CD14-positive monocyte (primary cell): ENCODE measurements around the gene FBXO17. TPM values are rescaled to one million over a fixed set of nuclear protein-coding genes. Genes with fewer than 3 reads are reported as not detected.

Source experiments
- DNase-seq, 3 donors: peaks; one replicate each; pipeline ENCODE4 v3.0.0-alpha.2; 2011 to 2022
- H2AFZ ChIP-seq: 2 replicates; pipeline ENCODE4 v1.6.0; 2012; ENCODE audit warnings: mild to moderate bottlenecking, low read depth, low read length, inconsistent platforms; ENCODE audit not compliant: insufficient read depth, poor library complexity, severe bottlenecking
- H3K27ac ChIP-seq, 2 donors: 1 replicate in 1 of 2; 2 replicates in 1 of 2; pipeline ENCODE4 v1.5.1; 2012 to 2013; ENCODE audit warnings: low read length in 2 of 2, control low read depth in 1 of 2, inconsistent platforms in 1 of 2, low read depth in 1 of 2, mild to moderate bottlenecking in 1 of 2
- H3K27me3 ChIP-seq, 2 donors: one replicate each; pipeline versions ENCODE4 v1.6.0 to v1.6.1; 2011 to 2013; ENCODE audit warnings: low read length in 2 of 2; ENCODE audit not compliant: control insufficient read depth in 2 of 2, insufficient read depth in 2 of 2
- H3K36me3 ChIP-seq, 2 donors: replicated peaks in 1 of 2; 1 replicate in 1 of 2; 2 replicates in 1 of 2; pipeline versions ENCODE4 v1.5.1 to v1.6.1; 2012 to 2013; ENCODE audit warnings: low read length in 2 of 2, control low read depth in 1 of 2, inconsistent platforms in 1 of 2, mild to moderate bottlenecking in 1 of 2; ENCODE audit not compliant: insufficient read depth in 2 of 2, control insufficient read depth in 1 of 2
- H3K4me1 ChIP-seq, 2 donors: 1 replicate in 1 of 2; 2 replicates in 1 of 2; pipeline versions ENCODE4 v1.5.1 to v1.6.1; 2012 to 2013; ENCODE audit warnings: low read length in 2 of 2, control low read depth in 1 of 2, inconsistent platforms in 1 of 2, mild to moderate bottlenecking in 1 of 2, moderate library complexity in 1 of 2; ENCODE audit not compliant: insufficient read depth in 2 of 2, control insufficient read depth in 1 of 2
- H3K4me2 ChIP-seq: replicated peaks from 2 replicates; pipeline ENCODE3; 2012; ENCODE audit warnings: low read length, moderate library complexity, mild to moderate bottlenecking; ENCODE audit not compliant: poor library complexity, severe bottlenecking; ENCODE audit errors: extremely low read depth
- H3K4me3 ChIP-seq, 3 experiments: fragments of 200-600 bp in 1 of 3; sonication (generic) in 1 of 3; replicated peaks in 1 of 3; 1 replicate in 2 of 3; 2 replicates in 1 of 3; pipeline ENCODE4 v1.5.1; 2011 to 2013; ENCODE audit warnings: low read length in 3 of 3, mild to moderate bottlenecking in 3 of 3, control low read depth in 2 of 3, low read depth in 2 of 3, inconsistent platforms in 1 of 3, moderate library complexity in 1 of 3
- H3K79me2 ChIP-seq: 2 replicates; pipeline ENCODE4 v1.6.0; 2012; ENCODE audit warnings: mild to moderate bottlenecking, control low read depth, inconsistent platforms, low read length, moderate library complexity; ENCODE audit not compliant: insufficient read depth
- H3K9ac ChIP-seq: 2 replicates; pipeline ENCODE4 v1.6.0; 2017; ENCODE audit warnings: low read length, mild to moderate bottlenecking; ENCODE audit not compliant: insufficient read depth, poor library complexity, severe bottlenecking
- H3K9me3 ChIP-seq, 2 donors: replicated peaks in 1 of 2; 1 replicate in 1 of 2; 2 replicates in 1 of 2; pipeline versions ENCODE4 v1.5.1 to v1.6.1; 2012 to 2013; ENCODE audit warnings: low read length in 2 of 2, control low read depth in 1 of 2; ENCODE audit not compliant: control insufficient read depth in 1 of 2, insufficient read depth in 1 of 2
- H4K20me1 ChIP-seq: 2 replicates; pipeline ENCODE4 v1.6.0; 2012; ENCODE audit warnings: mild to moderate bottlenecking, low read length, control low read depth, moderate library complexity; ENCODE audit not compliant: insufficient read depth
- H3K27ac Mint-ChIP-seq, 7 donors: one replicate each; pipeline ENCODE4 v1.8.0; 2020; ENCODE audit warnings: mild to moderate bottlenecking in 7 of 7, mixed read lengths in 7 of 7, moderate library complexity in 6 of 7, inconsistent platforms in 2 of 7
- H3K27me3 Mint-ChIP-seq, 3 donors: one replicate each; pipeline ENCODE4 v1.8.0; 2021 to 2022; ENCODE audit warnings: low read depth in 3 of 3, mild to moderate bottlenecking in 3 of 3, mixed read lengths in 3 of 3, moderate library complexity in 3 of 3, inconsistent platforms in 1 of 3
- H3K36me3 Mint-ChIP-seq, 2 donors: one replicate each; pipeline ENCODE4 v1.8.0; 2020; ENCODE audit warnings: mixed read lengths in 2 of 2, inconsistent platforms in 1 of 2, mild to moderate bottlenecking in 1 of 2
- H3K4me1 Mint-ChIP-seq: one replicate; pipeline ENCODE4 v1.8.0; 2020; ENCODE audit warnings: mild to moderate bottlenecking, mixed read lengths
- H3K4me3 Mint-ChIP-seq, 2 donors: one replicate each; pipeline ENCODE4 v1.8.0; 2020; ENCODE audit warnings: mild to moderate bottlenecking in 2 of 2, mixed read lengths in 2 of 2, moderate library complexity in 1 of 2
- H3K9me3 Mint-ChIP-seq, 7 donors: one replicate each; pipeline ENCODE4 v1.8.0; 2020 to 2022; ENCODE audit warnings: mixed read lengths in 7 of 7, mild to moderate bottlenecking in 6 of 7, moderate library complexity in 6 of 7, inconsistent platforms in 2 of 7
- WGBS: methylation state at CpG from one replicate; pipeline ENCODE4 v1.1.5; 2013; ENCODE audit warnings: missing lambda C conversion rate; ENCODE audit not compliant: insufficient coverage; 5-methylcytosine and 5-hydroxymethylcytosine counted together
- intact Hi-C, 2 donors: fragments of 100-400 bp; cut with micrococcal nuclease; formaldehyde crosslinking; loops; one replicate each; pipeline versions ENCODE4 v1.15.0 to v1.15.1; 2023
- polyA plus RNA-seq, 3 donors: library from polyadenylated mRNA; depleted of rRNA in 1 of 3; unstranded in 2 of 3; stranded (reverse) in 1 of 3; fragments of 300-500 nt in 2 of 3; fragments of >200 nt in 1 of 3; fragmentation: Illumina TruSeq in 2 of 3; gene quantifications; 1 replicate in 2 of 3; 2 replicates in 1 of 3; pipeline ENCODE4 v1.2.3, GENCODE V29; 2012 to 2021
- TF ChIP-seq, protein P1 (sequence below): fragments of 200-600 bp; IDR thresholded peaks from one replicate; pipeline ENCODE4 v1.8.0; 2022; ENCODE audit warnings: antibody characterized with exemption, mild to moderate bottlenecking

FBXO17 gene
- polyA plus RNA-seq, 3 donors, result not detected

DNA sequence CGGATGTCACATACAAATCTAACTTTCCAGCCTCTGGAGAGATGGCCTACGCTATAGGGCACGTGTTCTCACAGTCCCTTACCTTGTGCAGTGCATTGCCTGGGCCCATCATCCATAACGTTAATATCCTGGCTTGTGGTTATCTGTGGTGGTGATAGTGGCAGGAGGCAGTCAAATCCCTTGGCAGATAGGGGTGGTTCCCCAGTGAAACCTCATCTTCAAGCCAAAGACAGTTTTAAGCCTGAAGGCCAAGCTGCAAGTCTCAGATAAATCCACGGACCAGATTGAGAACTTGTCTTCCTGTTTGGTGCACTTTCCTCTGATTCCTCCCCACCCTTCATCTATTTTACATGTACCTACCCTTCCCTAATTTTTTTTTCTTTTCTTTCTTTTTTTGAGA, 4.3 kb upstream of the FBXO17 start:
- H3K4me3 Mint-ChIP-seq, result no peak overlapping the region
- intact Hi-C loops, result no loop called here

DNA sequence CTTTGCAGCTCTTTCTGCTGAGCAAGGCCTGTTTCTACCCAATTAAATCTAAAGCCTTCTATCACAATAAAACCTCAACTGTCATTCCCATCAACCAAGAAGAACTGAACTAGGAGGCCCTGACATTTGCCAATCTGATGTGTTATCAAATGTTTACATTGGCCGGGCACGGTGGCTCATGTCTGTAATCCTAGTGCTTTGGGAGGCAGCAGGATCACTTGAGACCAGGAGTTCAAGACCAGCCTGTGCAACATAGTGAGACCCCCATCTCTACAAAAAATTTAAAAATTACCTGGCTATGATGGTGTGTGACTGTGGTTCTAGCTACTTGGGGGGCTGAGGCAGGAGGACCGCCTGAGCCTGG, 2.8 kb upstream of the FBXO17 start:
- H3K27me3 Mint-ChIP-seq, result peaks cover 29 to 39% (median 36%) of the 10 kb centered on the region in 3 donors
- TF ChIP-seq, protein P1, sequence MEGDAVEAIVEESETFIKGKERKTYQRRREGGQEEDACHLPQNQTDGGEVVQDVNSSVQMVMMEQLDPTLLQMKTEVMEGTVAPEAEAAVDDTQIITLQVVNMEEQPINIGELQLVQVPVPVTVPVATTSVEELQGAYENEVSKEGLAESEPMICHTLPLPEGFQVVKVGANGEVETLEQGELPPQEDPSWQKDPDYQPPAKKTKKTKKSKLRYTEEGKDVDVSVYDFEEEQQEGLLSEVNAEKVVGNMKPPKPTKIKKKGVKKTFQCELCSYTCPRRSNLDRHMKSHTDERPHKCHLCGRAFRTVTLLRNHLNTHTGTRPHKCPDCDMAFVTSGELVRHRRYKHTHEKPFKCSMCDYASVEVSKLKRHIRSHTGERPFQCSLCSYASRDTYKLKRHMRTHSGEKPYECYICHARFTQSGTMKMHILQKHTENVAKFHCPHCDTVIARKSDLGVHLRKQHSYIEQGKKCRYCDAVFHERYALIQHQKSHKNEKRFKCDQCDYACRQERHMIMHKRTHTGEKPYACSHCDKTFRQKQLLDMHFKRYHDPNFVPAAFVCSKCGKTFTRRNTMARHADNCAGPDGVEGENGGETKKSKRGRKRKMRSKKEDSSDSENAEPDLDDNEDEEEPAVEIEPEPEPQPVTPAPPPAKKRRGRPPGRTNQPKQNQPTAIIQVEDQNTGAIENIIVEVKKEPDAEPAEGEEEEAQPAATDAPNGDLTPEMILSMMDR, result no peak
- WGBS, result no CpG with 5 or more reads among the region's 3 CpGs
- no peak overlapping the region for H3K4me2 ChIP-seq
- peaks cover 4% of the 10 kb centered on the region for H3K4me1 Mint-ChIP-seq
- peaks cover 9 to 28% (median 18%) of the 10 kb centered on the region in 7 donors for H3K9me3 Mint-ChIP-seq
- no peaks in the 10 kb centered on the region for H3K36me3 ChIP-seq
- intact Hi-C loops, result no loop called here
- H3K36me3 Mint-ChIP-seq, result peaks cover 0 to 1% of the 10 kb centered on the region in 2 donors
- no peaks in the 10 kb centered on the region for H3K79me2 ChIP-seq
- no peak overlapping the region for H3K4me3 Mint-ChIP-seq
- no peak overlapping the region for H3K27ac ChIP-seq
- H3K9me3 ChIP-seq, result peaks cover 17 to 18% of the 10 kb centered on the region in 2 donors
- H3K4me3 ChIP-seq, result no peak overlapping the region
- H2AFZ ChIP-seq, result no peak overlapping the region
- no peak overlapping the region for H3K27ac Mint-ChIP-seq
- H4K20me1 ChIP-seq, result no peaks in the 10 kb centered on the region
- no peak for DNase-seq
- H3K27me3 ChIP-seq, result peaks cover 14 to 27% of the 10 kb centered on the region in 2 donors
- no peaks in the 10 kb centered on the region for H3K4me1 ChIP-seq
- no peak overlapping the region for H3K9ac ChIP-seq

More for the DNA sequence above, 4.3 kb upstream of the FBXO17 start:
- no peaks in the 10 kb centered on the region for H3K79me2 ChIP-seq
- TF ChIP-seq, protein P1, result no peak
- no peak overlapping the region for H3K4me3 ChIP-seq
- H3K4me2 ChIP-seq, result no peak overlapping the region
- 90% methylated on average over 2 of the region's 5 CpGs for WGBS
- H3K4me1 Mint-ChIP-seq, result peaks cover 4% of the 10 kb centered on the region
- H3K27me3 ChIP-seq, result peaks cover 11 to 21% of the 10 kb centered on the region in 2 donors
- H3K36me3 Mint-ChIP-seq, result peaks cover 0 to 1% of the 10 kb centered on the region in 2 donors
- no peak overlapping the region for H3K9ac ChIP-seq
- H3K27ac Mint-ChIP-seq, result no peak overlapping the region
- H4K20me1 ChIP-seq, result no peaks in the 10 kb centered on the region
- H3K27me3 Mint-ChIP-seq, result peaks cover 20 to 31% (median 25%) of the 10 kb centered on the region in 3 donors
- H3K4me1 ChIP-seq, result no peaks in the 10 kb centered on the region
- peaks cover 17 to 18% of the 10 kb centered on the region in 2 donors for H3K9me3 ChIP-seq
- no peaks in the 10 kb centered on the region for H3K36me3 ChIP-seq
- H2AFZ ChIP-seq, result no peak overlapping the region
- no peak for DNase-seq
- peaks cover 9 to 28% (median 18%) of the 10 kb centered on the region in 7 donors for H3K9me3 Mint-ChIP-seq
- no peak overlapping the region for H3K27ac ChIP-seq
